SH-SY5Y (cell line): Measurements from ENCODE around the gene ADD1.

ENCODE experiments used
- GATA2 ChIP-seq: IDR thresholded peaks from 2 replicates; pipeline ENCODE4 v1.6.1; 2011; ENCODE audit warnings: mild to moderate bottlenecking, low read depth, low read length
- GATA3 ChIP-seq: IDR thresholded peaks from 2 replicates; pipeline ENCODE4 v1.6.1; 2011; ENCODE audit warnings: low read depth, mild to moderate bottlenecking, low read length, moderate library complexity

ADD1 gene

GRCh38 chr4:2961421-2961810 lies 117.8 kb downstream of the ADD1 start:
- TF ChIP-seq GATA3, result no peak
- no peak for TF ChIP-seq GATA2

- TF ChIP-seq GATA3 (no peak), GATA2 (no peak)
Measured at GRCh38 chr4:2961811-2962441, 118.3 kb downstream of the ADD1 start.

GRCh38 chr4:2962614-2963174 lies 119.0 kb downstream of the ADD1 start:
- TF ChIP-seq GATA2 (no peak), GATA3 (no peak)

GRCh38 chr4:2963175-2963965 lies 119.7 kb downstream of the ADD1 start, which contains the start of the genes GRK4 and NOP14:
GRK4 (plus strand) TSS chr4:2963571; CDS start chr4:2964071, 500 bp downstream.
NOP14 (minus strand) TSS chr4:2963406; CDS start chr4:2963319, 87 bp downstream.
- TF ChIP-seq GATA2 (no peak), GATA3 (no peak)

- TF ChIP-seq GATA2 (no peak), GATA3 (no peak)
Measured at GRCh38 chr4:2963966-2964471, 120.4 kb downstream of the ADD1 start.

- TF ChIP-seq GATA2 (no peak), GATA3 (no peak)
Measured at GRCh38 chr4:2964706-2965258, 121.1 kb downstream of the ADD1 start.

- no peak for TF ChIP-seq GATA2
- no peak for TF ChIP-seq GATA3
Measured at GRCh38 chr4:2965262-2965661, 121.6 kb downstream of the ADD1 start.

- TF ChIP-seq GATA2 (no peak), GATA3 (no peak)
Measured at GRCh38 chr4:2968381-2968780, 124.7 kb downstream of the ADD1 start.

- TF ChIP-seq GATA3, result no peak
- no peak for TF ChIP-seq GATA2
Measured at GRCh38 chr4:2971275-2971674, 127.6 kb downstream of the ADD1 start.

GRCh38 chr4:2977211-2978088 lies 133.8 kb downstream of the ADD1 start:
- no peak for TF ChIP-seq GATA2
- no peak for TF ChIP-seq GATA3
